ENCODE data around the gene PCSK4. TPM values are rescaled to one million over a fixed set of nuclear protein-coding genes. Genes with fewer than 3 reads are reported as not detected.

Gene PCSK4
- total RNA-seq, 1 experiment from 2014 or later: 6.4 TPM

- DNase-seq: no peak
- no peaks in the 10 kb centered on the region; the same call in 1 of the 2 replicates for H3K36me3 ChIP-seq (ENCODE audit: control insufficient read depth, insufficient read depth, low read length)
- Mint-ChIP-seq H3K4me3 (ENCODE audit: unreplicated experiment) (no peak overlapping the region), H3K4me1 (ENCODE audit: low read depth, unreplicated experiment) (no peaks in the 10 kb centered on the region), H3K9me3 (ENCODE audit: unreplicated experiment) (no peaks in the 10 kb centered on the region), H3K27ac (ENCODE audit: unreplicated experiment) (no peak overlapping the region), H3K36me3 (ENCODE audit: insufficient read depth, unreplicated experiment) (peaks cover 7% of the 10 kb centered on the region), H3K27me3 (ENCODE audit: insufficient read depth, unreplicated experiment) (no peaks in the 10 kb centered on the region)
- no peaks in the 10 kb centered on the region for H3K27me3 ChIP-seq (replicated peaks; ENCODE audit: control insufficient read depth, insufficient read depth, low read length)
- no peaks in the 10 kb centered on the region for H3K9me3 ChIP-seq
- H3K4me3 ChIP-seq (ENCODE audit: low read depth, low read length): no peak overlapping the region
- TF ChIP-seq, protein P1, sequence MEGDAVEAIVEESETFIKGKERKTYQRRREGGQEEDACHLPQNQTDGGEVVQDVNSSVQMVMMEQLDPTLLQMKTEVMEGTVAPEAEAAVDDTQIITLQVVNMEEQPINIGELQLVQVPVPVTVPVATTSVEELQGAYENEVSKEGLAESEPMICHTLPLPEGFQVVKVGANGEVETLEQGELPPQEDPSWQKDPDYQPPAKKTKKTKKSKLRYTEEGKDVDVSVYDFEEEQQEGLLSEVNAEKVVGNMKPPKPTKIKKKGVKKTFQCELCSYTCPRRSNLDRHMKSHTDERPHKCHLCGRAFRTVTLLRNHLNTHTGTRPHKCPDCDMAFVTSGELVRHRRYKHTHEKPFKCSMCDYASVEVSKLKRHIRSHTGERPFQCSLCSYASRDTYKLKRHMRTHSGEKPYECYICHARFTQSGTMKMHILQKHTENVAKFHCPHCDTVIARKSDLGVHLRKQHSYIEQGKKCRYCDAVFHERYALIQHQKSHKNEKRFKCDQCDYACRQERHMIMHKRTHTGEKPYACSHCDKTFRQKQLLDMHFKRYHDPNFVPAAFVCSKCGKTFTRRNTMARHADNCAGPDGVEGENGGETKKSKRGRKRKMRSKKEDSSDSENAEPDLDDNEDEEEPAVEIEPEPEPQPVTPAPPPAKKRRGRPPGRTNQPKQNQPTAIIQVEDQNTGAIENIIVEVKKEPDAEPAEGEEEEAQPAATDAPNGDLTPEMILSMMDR (IDR thresholded peaks at IDR 0.05; ENCODE audit: insufficient read depth in 1 of 2, low read depth in 1 of 2, low read length in 1 of 2, severe bottlenecking in 1 of 2, unreplicated experiment in 1 of 2): no peak
- ChIA-PET CTCF (no interaction called here), POLR2A (no interaction called here)
- no TSS peak for BruUV-seq (replicated peaks)
- intact Hi-C loops (cut with micrococcal nuclease; ENCODE audit: unreplicated experiment): no loop called here
- H3K4me1 ChIP-seq: no peaks in the 10 kb centered on the region
Observed at GRCh38 chr19:1465191-1466016, 24.7 kb downstream of the PCSK4 start.

DNA sequence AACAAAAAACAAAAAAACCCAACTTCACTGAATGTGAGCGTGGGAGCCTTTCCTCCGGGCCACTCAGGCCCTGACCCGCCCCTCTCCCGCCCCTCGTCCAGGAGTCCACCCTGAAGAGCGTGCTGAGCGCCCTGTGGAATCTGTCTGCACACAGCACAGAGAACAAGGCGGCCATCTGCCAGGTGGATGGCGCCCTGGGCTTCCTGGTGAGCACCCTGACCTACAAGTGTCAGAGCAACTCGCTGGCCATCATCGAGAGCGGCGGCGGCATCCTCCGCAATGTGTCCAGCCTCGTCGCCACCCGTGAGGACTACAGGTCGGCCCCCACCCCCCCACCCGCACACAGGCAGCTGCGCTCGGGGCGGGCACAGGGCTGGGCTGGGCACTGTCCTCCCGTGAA is 28.3 kb downstream of the PCSK4 start:
- CTCF ChIA-PET: no interaction called here
- TF ChIP-seq, protein P1 (IDR thresholded peaks at IDR 0.05; ENCODE audit: insufficient read depth in 1 of 2, low read depth in 1 of 2, low read length in 1 of 2, severe bottlenecking in 1 of 2, unreplicated experiment in 1 of 2): no peak
- intact Hi-C loops (cut with micrococcal nuclease; ENCODE audit: unreplicated experiment): no loop called here
- no peak for DNase-seq
- Histone ChIP-seq H3K9me3 (no peaks in the 10 kb centered on the region), H3K27me3 (replicated peaks; ENCODE audit: control insufficient read depth, insufficient read depth, low read length) (no peaks in the 10 kb centered on the region), H3K36me3 (ENCODE audit: control insufficient read depth, insufficient read depth, low read length) (no peaks in the 10 kb centered on the region; the same call in 1 of the 2 replicates), H3K4me1 (no peaks in the 10 kb centered on the region), H3K4me3 (ENCODE audit: low read depth, low read length) (no peak overlapping the region)
- Mint-ChIP-seq H3K27me3 (ENCODE audit: insufficient read depth, unreplicated experiment) (no peaks in the 10 kb centered on the region), H3K9me3 (ENCODE audit: unreplicated experiment) (no peaks in the 10 kb centered on the region), H3K36me3 (ENCODE audit: insufficient read depth, unreplicated experiment) (peaks cover 8% of the 10 kb centered on the region), H3K27ac (ENCODE audit: unreplicated experiment) (no peak overlapping the region), H3K4me3 (ENCODE audit: unreplicated experiment) (no peak overlapping the region), H3K4me1 (ENCODE audit: low read depth, unreplicated experiment) (no peaks in the 10 kb centered on the region)
- no TSS peak for BruUV-seq (replicated peaks)
- POLR2A ChIA-PET: no interaction called here

GRCh38 chr19:1460033-1460995 is 29.8 kb downstream of the PCSK4 start:
- Mint-ChIP-seq H3K4me3 (ENCODE audit: unreplicated experiment) (no peak overlapping the region), H3K27me3 (ENCODE audit: insufficient read depth, unreplicated experiment) (no peaks in the 10 kb centered on the region), H3K4me1 (ENCODE audit: low read depth, unreplicated experiment) (no peaks in the 10 kb centered on the region), H3K9me3 (ENCODE audit: unreplicated experiment) (no peaks in the 10 kb centered on the region), H3K36me3 (ENCODE audit: insufficient read depth, unreplicated experiment) (peaks cover 17% of the 10 kb centered on the region), H3K27ac (ENCODE audit: unreplicated experiment) (no peak overlapping the region)
- Histone ChIP-seq H3K36me3 (ENCODE audit: control insufficient read depth, insufficient read depth, low read length) (no peaks in the 10 kb centered on the region; the same call in 1 of the 2 replicates), H3K4me1 (no peaks in the 10 kb centered on the region), H3K9me3 (no peaks in the 10 kb centered on the region), H3K27me3 (replicated peaks; ENCODE audit: control insufficient read depth, insufficient read depth, low read length) (no peaks in the 10 kb centered on the region), H3K4me3 (ENCODE audit: low read depth, low read length) (no peak overlapping the region)
- POLR2A ChIA-PET: no interaction called here
- DNase-seq: no peak
- intact Hi-C loops (cut with micrococcal nuclease; ENCODE audit: unreplicated experiment): no loop called here
- TF ChIP-seq, protein P1 (IDR thresholded peaks at IDR 0.05; ENCODE audit: insufficient read depth in 1 of 2, low read depth in 1 of 2, low read length in 1 of 2, severe bottlenecking in 1 of 2, unreplicated experiment in 1 of 2): no peak
- CTCF ChIA-PET: no interaction called here
- BruUV-seq (replicated peaks): no TSS peak
